22Rv1 (cell line): Measurements from ENCODE around the gene PNKP.

ENCODE experiments used
- H3K27ac ChIP-seq: fragments of 450-650 bp; 2 replicates; pipeline ENCODE4 v1.5.1; 2017
- CTCF ChIP-seq: fragments of 450-650 bp; IDR thresholded peaks from 2 replicates; pipeline ENCODE4 v1.5.1; 2017; ENCODE audit warnings: mild to moderate bottlenecking
- ZFX ChIP-seq: fragments of 450-650 bp; IDR thresholded peaks from 2 replicates; pipeline ENCODE4 v1.6.1; 2017; ENCODE audit warnings: antibody characterized with exemption, borderline replicate concordance

Gene PNKP

GRCh38 chr19:49855676-49856573 is 11.5 kb downstream of the PNKP start:
- peak overlapping the region; percentile 96 for H3K27ac ChIP-seq
- TF ChIP-seq CTCF (no peak), ZFX (no peak)

- no peak for TF ChIP-seq CTCF
- no peak for TF ChIP-seq ZFX
- H3K27ac ChIP-seq = peak overlapping the region; percentile 96
Observed at GRCh38 chr19:49855277-49855675, 12.1 kb downstream of the PNKP start.

- TF ChIP-seq CTCF = no peak
- no peak for TF ChIP-seq ZFX
- peak overlapping the region; percentile 96 for H3K27ac ChIP-seq
Observed at GRCh38 chr19:49854378-49855263, 12.8 kb downstream of the PNKP start.

GRCh38 chr19:49853852-49854377 is 13.5 kb downstream of the PNKP start:
- H3K27ac ChIP-seq = peak overlapping the region; percentile 96
- TF ChIP-seq CTCF (no peak), ZFX (no peak)

GRCh38 chr19:49852631-49853126 is 14.7 kb downstream of the PNKP start:
- H3K27ac ChIP-seq = peak overlapping the region; percentile 96
- TF ChIP-seq CTCF (no peak), ZFX (no peak)

- H3K27ac ChIP-seq = peak overlapping the region; percentile 96
Observed at GRCh38 chr19:49851456-49852259, 15.7 kb downstream of the PNKP start.

More at GRCh38 chr19:49851456-49852259, 15.7 kb downstream of the PNKP start:
- TF ChIP-seq CTCF = no peak
